H9 (cell line): ENCODE results near the gene FAM210A. TPM values are rescaled to one million over a fixed set of nuclear protein-coding genes. Genes with fewer than 3 reads are reported as not detected.

Source experiments
- DNase-seq: peaks from one replicate; pipeline ENCODE4 v3.0.0-alpha.2; 2017
- H2AFZ ChIP-seq: one replicate; pipeline ENCODE4 v1.6.1; 2013; ENCODE audit warnings: mild to moderate bottlenecking, low read length, control low read depth, moderate library complexity
- H2AK5ac ChIP-seq: 2 replicates; pipeline ENCODE4 v1.6.1; 2013; ENCODE audit warnings: low read length, control low read depth, mixed read lengths; ENCODE audit not compliant: insufficient read length
- H2BK120ac ChIP-seq: one replicate; pipeline ENCODE4 v1.6.1; 2013; ENCODE audit warnings: low read depth, mild to moderate bottlenecking, low read length, control low read depth, inconsistent platforms; ENCODE audit not compliant: poor library complexity, severe bottlenecking
- H2BK12ac ChIP-seq: 2 replicates; pipeline ENCODE4 v1.6.1; 2013; ENCODE audit warnings: low read length, control low read depth, mixed read lengths, low read depth; ENCODE audit not compliant: insufficient read length
- H2BK15ac ChIP-seq: 2 replicates; pipeline ENCODE4 v1.6.1; 2013; ENCODE audit warnings: low read depth, low read length, control low read depth
- H2BK20ac ChIP-seq: one replicate; pipeline ENCODE4 v1.6.1; 2013; ENCODE audit warnings: low read depth, mild to moderate bottlenecking, low read length, control low read depth, inconsistent platforms; ENCODE audit not compliant: poor library complexity, severe bottlenecking
- H2BK5ac ChIP-seq: 2 replicates; pipeline ENCODE4 v1.6.1; 2013; ENCODE audit warnings: low read length, control low read depth, mixed read lengths; ENCODE audit not compliant: insufficient read length
- H3K14ac ChIP-seq: 2 replicates; pipeline ENCODE4 v1.6.1; 2013; ENCODE audit warnings: low read length, control low read depth; ENCODE audit not compliant: insufficient read depth
- H3K18ac ChIP-seq: 2 replicates; pipeline ENCODE4 v1.6.1; 2013; ENCODE audit warnings: low read depth, mild to moderate bottlenecking, mixed read lengths, low read length, control low read depth; ENCODE audit not compliant: insufficient read length
- H3K23ac ChIP-seq: 2 replicates; pipeline ENCODE4 v1.6.1; 2013; ENCODE audit warnings: low read length, control low read depth, mixed read lengths, low read depth; ENCODE audit not compliant: insufficient read length
- H3K23me2 ChIP-seq: 2 replicates; pipeline ENCODE4 v1.6.1; 2013; ENCODE audit warnings: low read depth, mild to moderate bottlenecking, mixed read lengths, low read length, control low read depth; ENCODE audit not compliant: insufficient read length, poor library complexity, severe bottlenecking
- H3K27ac ChIP-seq: 2 replicates; pipeline ENCODE4 v1.5.1; 2013; ENCODE audit warnings: low read length, control low read depth, mixed read lengths, low read depth; ENCODE audit not compliant: insufficient read length
- H3K27me3 ChIP-seq: 2 replicates; pipeline ENCODE4 v1.6.1; 2013; ENCODE audit warnings: low read length, control low read depth, inconsistent platforms; ENCODE audit not compliant: insufficient read depth
- H3K4ac ChIP-seq: 2 replicates; pipeline ENCODE4 v1.6.1; 2013; ENCODE audit warnings: low read depth, mild to moderate bottlenecking, control low read depth, inconsistent platforms, low read length, moderate library complexity
- H3K4me1 ChIP-seq: 2 replicates; pipeline ENCODE4 v1.6.1; 2013; ENCODE audit warnings: low read length, control low read depth, inconsistent platforms; ENCODE audit not compliant: insufficient read depth
- H3K4me2 ChIP-seq: 2 replicates; pipeline ENCODE4 v1.6.1; 2013; ENCODE audit warnings: low read length, control low read depth, mixed read lengths; ENCODE audit not compliant: insufficient read length, insufficient read depth
- H3K56ac ChIP-seq: 2 replicates; pipeline ENCODE4 v1.6.1; 2013; ENCODE audit warnings: low read depth, mild to moderate bottlenecking, mixed read lengths, low read length, control low read depth; ENCODE audit not compliant: insufficient read length
- H3K79me1 ChIP-seq: 2 replicates; pipeline ENCODE4 v1.6.1; 2013; ENCODE audit warnings: low read depth, mild to moderate bottlenecking, moderate library complexity, low read length, control low read depth, inconsistent platforms; ENCODE audit not compliant: insufficient read depth, poor library complexity, severe bottlenecking
- H3K79me2 ChIP-seq: 2 replicates; pipeline ENCODE4 v1.6.1; 2013; ENCODE audit warnings: low read length, control low read depth, inconsistent platforms; ENCODE audit not compliant: insufficient read depth
- H3K9ac ChIP-seq: 2 replicates; pipeline ENCODE4 v1.6.1; 2013; ENCODE audit warnings: low read length, control low read depth, mixed read lengths; ENCODE audit not compliant: insufficient read length; ENCODE audit errors: extremely low read depth
- H3K9me3 ChIP-seq: one replicate; pipeline ENCODE4 v1.6.1; 2013; ENCODE audit warnings: low read depth, low read length, inconsistent platforms; ENCODE audit not compliant: control insufficient read depth
- H3T11ph ChIP-seq: one replicate; pipeline ENCODE4 v1.6.1; 2013; ENCODE audit warnings: mild to moderate bottlenecking, low read length, control low read depth, inconsistent platforms
- H4K20me1 ChIP-seq: one replicate; pipeline ENCODE4 v1.6.1; 2013; ENCODE audit not compliant: control insufficient read depth, insufficient read length, insufficient read depth
- H4K5ac ChIP-seq: 2 replicates; pipeline ENCODE4 v1.6.1; 2013; ENCODE audit warnings: low read depth, mild to moderate bottlenecking, mixed read lengths, low read length, control low read depth; ENCODE audit not compliant: insufficient read length
- H4K8ac ChIP-seq: replicated peaks from 2 replicates; pipeline ENCODE4 v1.6.1; 2013; ENCODE audit warnings: low read length, control low read depth, mixed read lengths, low read depth; ENCODE audit not compliant: insufficient read length
- H4K91ac ChIP-seq: 2 replicates; pipeline ENCODE4 v1.6.1; 2013; ENCODE audit warnings: low read depth, mild to moderate bottlenecking, moderate library complexity, mixed read lengths, low read length, control low read depth; ENCODE audit not compliant: insufficient read length
- H3K27ac Mint-ChIP-seq, 3 experiments: 2 replicates in 2 of 3; 3 replicates in 1 of 3; pipeline ENCODE4 v1.8.0; 2020 to 2021; ENCODE audit warnings: mixed read lengths in 3 of 3, mild to moderate bottlenecking in 1 of 3, moderate library complexity in 1 of 3
- H3K27me3 Mint-ChIP-seq: 2 replicates; pipeline ENCODE4 v1.8.0; 2021; ENCODE audit warnings: low read depth, mild to moderate bottlenecking, moderate library complexity, mixed read lengths
- H3K36me3 Mint-ChIP-seq, 3 experiments: 2 replicates in 2 of 3; 3 replicates in 1 of 3; pipeline ENCODE4 v1.8.0; 2020 to 2021; ENCODE audit warnings: low read depth in 3 of 3, mixed read lengths in 3 of 3; ENCODE audit not compliant: insufficient read depth in 1 of 3
- H3K4me1 Mint-ChIP-seq, 2 experiments: 2 replicates each; pipeline ENCODE4 v1.8.0; 2020; ENCODE audit warnings: mixed read lengths in 2 of 2
- H3K4me3 Mint-ChIP-seq, 2 experiments: 2 replicates in 1 of 2; 3 replicates in 1 of 2; pipeline ENCODE4 v1.8.0; 2020 to 2021; ENCODE audit warnings: mild to moderate bottlenecking in 2 of 2, mixed read lengths in 2 of 2, moderate library complexity in 1 of 2
- H3K9me3 Mint-ChIP-seq, 2 experiments: 2 replicates in 1 of 2; 3 replicates in 1 of 2; pipeline ENCODE4 v1.8.0; 2020; ENCODE audit warnings: mild to moderate bottlenecking in 2 of 2, mixed read lengths in 2 of 2, moderate library complexity in 1 of 2
- CTCF ChIP-seq: fragments of 200-600 bp; sonication (generic); conservative IDR thresholded peaks from 3 replicates; pipeline ENCODE4 v1.8.0; 2021; ENCODE audit warnings: antibody characterized with exemption, mild to moderate bottlenecking
- WGBS: extraction: QIAGEN DNeasy Blood & Tissue Kit; methylation state at CpG from one replicate; pipeline ENCODE4 v1.1.7; 2013; ENCODE audit warnings: missing lambda C conversion rate, low lambda C conversion rate, mixed read lengths; ENCODE audit not compliant: insufficient read length; ENCODE audit errors: extremely low coverage; 5-methylcytosine and 5-hydroxymethylcytosine counted together
- total RNA-seq: library from RNA; stranded (reverse); gene quantifications from 2 replicates; pipeline ENCODE4 v1.2.1, GENCODE V29; 2021

Gene FAM210A
- total RNA-seq, 1 experiment from 2014 or later, result 22.5 TPM

GRCh38 chr18:13715330-13715729 lies 11.0 kb downstream of the FAM210A start:
- Histone ChIP-seq H3K56ac (no peak overlapping the region), H3K4me1 (peaks cover 7% of the 10 kb centered on the region; the same call in 1 of the 2 replicates), H3K27ac (no peak overlapping the region), H2BK15ac (no peak overlapping the region), H4K91ac (no peak overlapping the region), H4K20me1 (no peaks in the 10 kb centered on the region), H3K79me2 (peaks cover 10% of the 10 kb centered on the region; the same call in 1 of the 2 replicates), H2BK5ac (no peak overlapping the region), H2AFZ (no peak overlapping the region), H2AK5ac (no peak overlapping the region), H3K4ac (no peak overlapping the region), H2BK12ac (no peak overlapping the region), H4K5ac (no peak overlapping the region), H3K14ac (no peak overlapping the region), H3K4me2 (no peak overlapping the region), H4K8ac (no peak overlapping the region), H3K79me1 (peaks cover 2% of the 10 kb centered on the region), H3K23ac (no peak overlapping the region), H3T11ph (no peak overlapping the region), H3K9me3 (no peaks in the 10 kb centered on the region), H3K27me3 (no peaks in the 10 kb centered on the region), H2BK20ac (no peak overlapping the region), H3K18ac (no peak overlapping the region), H3K23me2 (no peaks in the 10 kb centered on the region), H3K9ac (no peak overlapping the region), H2BK120ac (no peak overlapping the region)
- Mint-ChIP-seq H3K27me3 (no peaks in the 10 kb centered on the region), H3K27ac (no peak overlapping the region), H3K4me3 (no peak overlapping the region), H3K9me3 (peaks cover 0 to 12% of the 10 kb centered on the region in 2 experiments; a peak in 3 of 5 replicates), H3K4me1 (peaks cover 25 to 29% of the 10 kb centered on the region in 2 experiments), H3K36me3 (peaks cover 7 to 17% (median 15%) of the 10 kb centered on the region in 3 experiments; a peak in 6 of 7 replicates)
- TF ChIP-seq CTCF, result no peak
- DNase-seq, result no peak
- WGBS, result no CpG with 5 or more reads among the region's 2 CpGs
